HFF-Myc (cell line): ENCODE results near the gene CCDC144A.
"Not testable (repeated sequence)": the region's sequence is repeated elsewhere in the genome, so short reads cannot be mapped to it uniquely, and the experiment has no call there.

Experiments
- DNase-seq: peaks from one replicate; pipeline ENCODE4 v3.0.0-alpha.2; 2011; ENCODE audit warnings: low read depth; ENCODE audit errors: extremely low read depth
- H3K4me3 ChIP-seq: replicated peaks from 2 replicates; pipeline ENCODE4 v1.5.1; 2011; ENCODE audit warnings: low read depth, mild to moderate bottlenecking, control low read depth, low read length
- CTCF ChIP-seq: IDR thresholded peaks from 2 replicates; pipeline ENCODE4 v1.5.1; 2012; ENCODE audit warnings: mild to moderate bottlenecking, low read depth, low read length, control low read depth; ENCODE audit errors: missing control alignments

CCDC144A gene

GRCh38 chr17:16772394-16773145 is 82.5 kb downstream of the CCDC144A start:
- not testable (repeated sequence) for DNase-seq, H3K4me3 ChIP-seq

GRCh38 chr17:16773146-16773522 is 83.1 kb downstream of the CCDC144A start:
- not testable (repeated sequence) for DNase-seq

DNA sequence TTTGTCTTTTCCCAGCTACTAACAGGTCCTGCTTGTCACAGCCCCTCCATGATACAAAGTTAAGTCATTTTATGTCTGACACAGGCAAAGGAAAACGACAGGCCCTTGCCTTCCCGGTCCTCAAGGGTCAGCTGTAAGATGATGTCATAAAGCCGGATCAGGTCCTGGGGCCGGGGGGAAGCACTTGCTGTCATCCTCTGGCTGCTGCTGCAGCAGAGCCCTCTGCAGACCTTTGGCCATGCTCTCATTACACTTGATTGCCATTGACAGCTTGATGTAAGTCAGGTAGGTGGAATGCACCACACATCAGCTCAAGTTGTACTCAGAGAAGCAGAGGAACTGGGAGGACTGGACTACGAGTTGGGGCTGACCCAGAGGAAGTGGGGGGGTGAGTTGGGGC is 97.8 kb downstream of the CCDC144A start:
- DNase-seq, H3K4me3 ChIP-seq: not testable (repeated sequence)

More at GRCh38 chr17:16773146-16773522, 83.1 kb downstream of the CCDC144A start:
- H3K4me3 ChIP-seq, result not testable (repeated sequence)

GRCh38 chr17:16788889-16789536 is 99.0 kb downstream of the CCDC144A start:
- not testable (repeated sequence) for DNase-seq, H3K4me3 ChIP-seq

DNA sequence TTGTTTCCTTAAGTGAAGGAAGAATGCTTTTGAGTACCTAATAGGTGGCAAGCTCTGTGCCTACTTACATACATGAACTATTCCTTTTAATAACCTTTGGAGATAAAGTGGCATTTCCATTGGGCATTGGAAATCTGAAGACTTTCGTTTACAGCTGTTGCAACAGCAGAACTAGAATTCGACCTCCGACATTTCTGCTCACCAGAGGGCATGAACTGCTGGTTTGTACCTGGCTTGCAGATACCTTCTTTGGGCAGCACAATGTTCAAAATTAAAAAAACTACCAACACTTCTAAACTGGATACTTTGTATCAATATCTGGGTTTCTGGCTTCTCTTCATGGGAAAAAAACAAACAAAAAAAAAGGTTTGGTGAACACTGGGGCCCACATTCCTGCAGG is 99.6 kb downstream of the CCDC144A start:
- not testable (repeated sequence) for H3K4me3 ChIP-seq, DNase-seq

- DNase-seq, H3K4me3 ChIP-seq: not testable (repeated sequence)
Observed at GRCh38 chr17:16790313-16790871, 100.4 kb downstream of the CCDC144A start.

GRCh38 chr17:16794215-16794614 is 104.2 kb downstream of the CCDC144A start:
- DNase-seq, H3K4me3 ChIP-seq: not testable (repeated sequence)

DNA sequence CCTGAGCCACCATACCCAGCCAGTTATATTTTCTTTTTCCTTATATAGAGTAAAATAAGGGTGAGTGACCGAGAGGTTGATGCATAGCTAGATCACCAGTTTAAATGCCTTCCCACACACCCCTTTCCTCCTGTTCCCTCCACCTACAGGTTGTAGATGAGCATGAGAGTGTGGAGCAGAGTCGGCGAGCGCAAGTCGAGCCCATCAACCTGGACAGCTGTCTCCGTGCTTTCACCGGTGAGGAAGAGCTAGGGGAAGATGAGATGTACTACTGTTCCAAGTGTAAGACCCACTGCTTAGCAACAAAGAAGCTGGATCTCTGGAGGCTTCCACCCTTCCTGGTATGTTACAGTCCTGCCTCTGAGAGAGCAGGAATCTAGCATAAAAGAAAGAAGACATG is 105.9 kb downstream of the CCDC144A start:
- not testable (repeated sequence) for DNase-seq, H3K4me3 ChIP-seq

DNA sequence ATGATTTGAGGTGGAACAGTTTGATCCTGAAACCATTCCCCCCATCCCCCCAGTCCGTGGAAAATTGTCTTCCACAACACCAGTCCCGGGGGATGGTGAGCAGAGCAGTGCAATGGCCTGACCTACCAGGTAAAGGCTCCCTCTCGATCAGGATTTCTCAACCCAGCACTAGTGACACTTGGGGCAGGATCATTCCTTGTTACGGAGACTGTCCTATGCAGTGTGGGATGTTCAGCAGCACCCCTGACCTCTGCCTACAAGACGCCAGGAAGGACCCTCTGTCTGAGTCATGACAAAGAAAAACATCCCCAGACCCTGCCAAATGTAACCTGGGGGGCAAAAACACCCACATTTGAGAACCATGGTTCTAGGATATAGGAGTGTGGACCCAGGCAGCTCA is 114.8 kb downstream of the CCDC144A start:
- DNase-seq, H3K4me3 ChIP-seq: not testable (repeated sequence)

DNA sequence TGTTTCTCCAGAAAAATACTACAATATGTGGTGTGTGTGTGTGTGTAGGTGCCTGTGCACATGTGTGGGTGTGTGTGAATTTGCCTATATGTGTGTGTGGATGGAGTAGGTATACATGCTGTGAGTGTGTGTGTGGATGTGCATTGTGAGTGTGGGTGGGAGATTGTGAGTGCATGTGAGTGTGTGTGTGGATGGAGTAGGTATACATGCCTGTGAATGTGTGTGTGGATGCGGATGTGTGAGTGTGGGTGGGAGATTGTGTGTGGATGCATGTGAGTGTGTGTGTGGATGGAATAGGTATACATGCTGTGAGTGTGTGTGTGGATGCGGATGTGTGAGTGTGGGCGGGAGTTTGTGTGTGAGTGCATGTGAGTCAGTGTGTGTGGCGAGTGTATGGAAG is 116.6 kb downstream of the CCDC144A start:
- not testable (repeated sequence) for DNase-seq, H3K4me3 ChIP-seq

- DNase-seq, H3K4me3 ChIP-seq: not testable (repeated sequence)
Observed at GRCh38 chr17:16807620-16808019, 117.6 kb downstream of the CCDC144A start.

- DNase-seq, H3K4me3 ChIP-seq: not testable (repeated sequence)
Observed at GRCh38 chr17:16810236-16810635, 120.2 kb downstream of the CCDC144A start.

GRCh38 chr17:16812126-16812525 is 122.1 kb downstream of the CCDC144A start:
- DNase-seq, result peak; percentile 24
- not testable (repeated sequence) for H3K4me3 ChIP-seq

DNA sequence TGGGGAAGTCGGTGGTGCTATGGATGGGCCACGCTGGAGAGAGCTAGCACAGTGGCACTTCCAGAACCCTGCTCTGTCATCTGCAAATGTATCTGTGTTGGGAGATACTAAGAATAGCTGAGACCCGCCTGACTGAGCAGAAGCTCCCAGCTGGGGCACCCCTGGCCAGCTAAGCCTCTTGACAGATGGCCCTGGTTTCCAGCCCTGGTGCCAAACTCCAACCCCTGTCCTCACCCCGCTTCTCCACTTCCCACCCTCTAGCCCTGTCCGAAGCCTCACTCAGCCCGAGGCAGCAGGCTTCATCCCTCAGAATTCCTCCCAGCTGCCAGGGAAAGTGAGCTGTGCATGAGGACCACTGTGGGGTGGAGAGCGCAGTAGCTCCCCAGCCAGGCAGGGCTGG is 124.4 kb downstream of the CCDC144A start:
- TF ChIP-seq CTCF, result no peak
- DNase-seq, result no peak
- H3K4me3 ChIP-seq, result no peak overlapping the region
